Measurements from ENCODE around the gene NOP9.

NOP9 gene

GRCh38 chr14:24307156-24307574, 7.5 kb downstream of the NOP9 start:
- Mint-ChIP-seq H3K27me3 (ENCODE audit: low read depth) (no peaks in the 10 kb centered on the region), H3K27ac (no peak overlapping the region), H3K36me3 (ENCODE audit: low read depth) (peaks cover 53% of the 10 kb centered on the region), H3K4me3 (no peak overlapping the region), H3K9me3 (no peaks in the 10 kb centered on the region), H3K4me1 (ENCODE audit: low read depth) (peaks cover 30% of the 10 kb centered on the region)

- peaks cover 54% of the 10 kb centered on the region for H3K36me3 Mint-ChIP-seq (ENCODE audit: low read depth)
- H3K4me3 Mint-ChIP-seq = peak within 1 kb of the TSS; percentile 13
- H3K27ac Mint-ChIP-seq = peak within 1 kb of the TSS; percentile 34
- peaks cover 36% of the 10 kb centered on the region for H3K4me1 Mint-ChIP-seq (ENCODE audit: low read depth)
- H3K9me3 Mint-ChIP-seq = no peaks in the 10 kb centered on the region
- no peaks in the 10 kb centered on the region for H3K27me3 Mint-ChIP-seq (ENCODE audit: low read depth)
Measured at GRCh38 chr14:24307575-24308341, 8.1 kb downstream of the NOP9 start, which contains the start of gene CIDEB. CIDEB (minus strand) TSS chr14:24307977; CDS start chr14:24307858, 119 bp downstream.

GRCh38 chr14:24308342-24309124, 8.9 kb downstream of the NOP9 start:
- Mint-ChIP-seq H3K27ac (peak overlapping the region; percentile 34), H3K4me3 (peak overlapping the region; percentile 13), H3K36me3 (ENCODE audit: low read depth) (peaks cover 49% of the 10 kb centered on the region), H3K4me1 (ENCODE audit: low read depth) (peaks cover 43% of the 10 kb centered on the region), H3K9me3 (no peaks in the 10 kb centered on the region), H3K27me3 (ENCODE audit: low read depth) (no peaks in the 10 kb centered on the region)

- Mint-ChIP-seq H3K4me1 (ENCODE audit: low read depth) (peaks cover 54% of the 10 kb centered on the region), H3K4me3 (peak within 1 kb of the TSS; percentile 82), H3K27ac (peak within 1 kb of the TSS; percentile 89), H3K36me3 (ENCODE audit: low read depth) (peaks cover 47% of the 10 kb centered on the region), H3K9me3 (no peaks in the 10 kb centered on the region), H3K27me3 (ENCODE audit: low read depth) (no peaks in the 10 kb centered on the region)
Measured at GRCh38 chr14:24309538-24310264, 10.1 kb downstream of the NOP9 start, which contains the start of gene LTB4R2. LTB4R2 (plus strand) TSS chr14:24310140; CDS start chr14:24310665, 525 bp downstream.

DNA sequence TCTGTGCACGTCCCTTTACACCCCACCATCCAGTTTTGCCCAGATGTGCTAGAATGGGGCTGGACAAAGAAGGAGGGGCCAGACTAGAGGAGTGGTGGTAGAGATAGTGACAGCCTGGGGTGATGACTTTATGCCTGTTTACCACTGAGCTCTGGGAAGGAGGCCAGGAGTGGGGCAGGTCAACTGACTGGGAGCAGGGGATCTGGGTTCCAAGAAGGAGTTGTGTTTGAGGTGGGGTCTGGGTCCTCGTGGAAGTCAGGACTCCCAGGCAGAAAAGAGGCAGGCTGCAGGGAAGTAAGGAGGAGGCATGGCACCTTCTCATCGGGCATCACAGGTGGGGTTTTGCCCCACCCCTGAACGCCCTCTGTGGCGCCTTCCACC, 10.6 kb downstream of the NOP9 start:
- Mint-ChIP-seq H3K9me3 (no peaks in the 10 kb centered on the region), H3K4me1 (ENCODE audit: low read depth) (peaks cover 60% of the 10 kb centered on the region), H3K4me3 (peak overlapping the region; percentile 82), H3K36me3 (ENCODE audit: low read depth) (peaks cover 42% of the 10 kb centered on the region), H3K27me3 (ENCODE audit: low read depth) (no peaks in the 10 kb centered on the region), H3K27ac (peak overlapping the region; percentile 89)

DNA sequence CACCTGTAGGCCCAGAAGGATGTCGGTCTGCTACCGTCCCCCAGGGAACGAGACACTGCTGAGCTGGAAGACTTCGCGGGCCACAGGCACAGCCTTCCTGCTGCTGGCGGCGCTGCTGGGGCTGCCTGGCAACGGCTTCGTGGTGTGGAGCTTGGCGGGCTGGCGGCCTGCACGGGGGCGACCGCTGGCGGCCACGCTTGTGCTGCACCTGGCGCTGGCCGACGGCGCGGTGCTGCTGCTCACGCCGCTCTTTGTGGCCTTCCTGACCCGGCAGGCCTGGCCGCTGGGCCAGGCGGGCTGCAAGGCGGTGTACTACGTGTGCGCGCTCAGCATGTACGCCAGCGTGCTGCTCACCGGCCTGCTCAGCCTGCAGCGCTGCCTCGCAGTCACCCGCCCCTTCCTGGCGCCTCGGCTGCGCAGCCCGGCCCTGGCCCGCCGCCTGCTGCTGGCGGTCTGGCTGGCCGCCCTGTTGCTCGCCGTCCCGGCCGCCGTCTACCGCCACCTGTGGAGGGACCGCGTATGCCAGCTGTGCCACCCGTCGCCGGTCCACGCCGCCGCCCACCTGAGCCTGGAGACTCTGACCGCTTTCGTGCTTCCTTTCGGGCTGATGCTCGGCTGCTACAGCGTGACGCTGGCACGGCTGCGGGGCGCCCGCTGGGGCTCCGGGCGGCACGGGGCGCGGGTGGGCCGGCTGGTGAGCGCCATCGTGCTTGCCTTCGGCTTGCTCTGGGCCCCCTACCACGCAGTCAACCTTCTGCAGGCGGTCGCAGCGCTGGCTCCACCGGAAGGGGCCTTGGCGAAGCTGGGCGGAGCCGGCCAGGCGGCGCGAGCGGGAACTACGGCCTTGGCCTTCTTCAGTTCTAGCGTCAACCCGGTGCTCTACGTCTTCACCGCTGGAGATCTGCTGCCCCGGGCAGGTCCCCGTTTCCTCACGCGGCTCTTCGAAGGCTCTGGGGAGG, 11.3 kb downstream of the NOP9 start, which contains the start of gene LTB4R:
Gene LTB4R (plus strand): TSS at position 857 of the 959 bp plus-strand sequence. CDS start 4,150 bp downstream, outside the sequence.
- peaks cover 43% of the 10 kb centered on the region for H3K36me3 Mint-ChIP-seq (ENCODE audit: low read depth)
- peaks cover 65% of the 10 kb centered on the region for H3K4me1 Mint-ChIP-seq (ENCODE audit: low read depth)

DNA sequence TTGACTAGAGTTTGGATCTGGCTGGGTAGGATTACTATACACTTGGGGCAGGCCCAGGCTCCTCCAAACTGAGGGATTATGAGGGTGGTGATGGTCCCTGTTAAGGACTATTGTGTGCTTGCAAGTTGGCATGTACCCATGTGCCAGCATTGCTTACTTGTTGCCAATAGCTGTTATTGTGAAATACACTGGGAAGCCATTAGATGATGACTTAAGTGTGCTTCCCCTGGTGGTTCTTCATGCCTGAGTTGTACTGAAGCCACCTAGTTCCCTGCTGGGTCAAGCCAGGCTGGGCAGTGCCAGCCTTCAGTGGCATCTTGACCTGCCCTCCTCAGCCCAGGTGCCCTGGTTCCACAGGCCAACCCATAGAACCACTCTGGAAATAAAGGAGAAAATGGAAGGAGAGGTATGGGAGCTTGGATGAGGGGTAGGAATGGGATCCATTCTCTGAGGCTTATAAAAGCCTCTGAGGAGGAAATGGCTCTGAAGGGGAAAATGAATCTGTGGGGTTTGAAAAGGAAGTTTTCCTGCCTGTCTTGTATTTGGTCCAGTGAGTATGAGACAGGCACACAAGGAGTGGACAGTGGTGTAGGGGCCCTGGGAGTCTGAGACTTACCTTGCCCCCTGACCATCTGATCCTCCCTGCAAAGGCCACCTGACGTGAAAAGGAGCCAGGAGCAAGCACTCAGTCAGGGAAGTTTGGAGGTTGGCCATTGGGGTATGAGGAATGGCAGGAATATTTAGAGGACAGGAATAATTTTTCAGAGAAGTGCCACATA, 12.4 kb downstream of the NOP9 start:
- H3K36me3 Mint-ChIP-seq (ENCODE audit: low read depth) = peaks cover 33% of the 10 kb centered on the region
- peak overlapping the region; percentile 76 for H3K27ac Mint-ChIP-seq
- peak overlapping the region; percentile 79 for H3K4me3 Mint-ChIP-seq
- H3K4me1 Mint-ChIP-seq (ENCODE audit: low read depth) = peaks cover 65% of the 10 kb centered on the region
- H3K9me3 Mint-ChIP-seq = no peaks in the 10 kb centered on the region
- H3K27me3 Mint-ChIP-seq (ENCODE audit: low read depth) = no peaks in the 10 kb centered on the region

More for the DNA sequence above, 11.3 kb downstream of the NOP9 start, which contains the start of gene LTB4R:
- H3K4me3 Mint-ChIP-seq = peak within 1 kb of the TSS; percentile 82
- H3K9me3 Mint-ChIP-seq = no peaks in the 10 kb centered on the region
- peak within 1 kb of the TSS; percentile 89 for H3K27ac Mint-ChIP-seq
- no peaks in the 10 kb centered on the region for H3K27me3 Mint-ChIP-seq (ENCODE audit: low read depth)

- Mint-ChIP-seq H3K4me1 (ENCODE audit: low read depth) (peaks cover 67% of the 10 kb centered on the region), H3K4me3 (peak overlapping the region; percentile 79)
Measured at GRCh38 chr14:24312736-24313507, 13.3 kb downstream of the NOP9 start.

GRCh38 chr14:24313913-24314312, 14.3 kb downstream of the NOP9 start:
- Mint-ChIP-seq H3K4me3 (peak overlapping the region; percentile 79), H3K27me3 (ENCODE audit: low read depth) (no peaks in the 10 kb centered on the region), H3K27ac (peak overlapping the region; percentile 92), H3K9me3 (no peaks in the 10 kb centered on the region), H3K36me3 (ENCODE audit: low read depth) (peaks cover 29% of the 10 kb centered on the region), H3K4me1 (ENCODE audit: low read depth) (peaks cover 61% of the 10 kb centered on the region)

More at GRCh38 chr14:24312736-24313507, 13.3 kb downstream of the NOP9 start:
- no peaks in the 10 kb centered on the region for H3K27me3 Mint-ChIP-seq (ENCODE audit: low read depth)
- H3K36me3 Mint-ChIP-seq (ENCODE audit: low read depth) = peaks cover 34% of the 10 kb centered on the region
- no peaks in the 10 kb centered on the region for H3K9me3 Mint-ChIP-seq
- peak overlapping the region; percentile 92 for H3K27ac Mint-ChIP-seq

DNA sequence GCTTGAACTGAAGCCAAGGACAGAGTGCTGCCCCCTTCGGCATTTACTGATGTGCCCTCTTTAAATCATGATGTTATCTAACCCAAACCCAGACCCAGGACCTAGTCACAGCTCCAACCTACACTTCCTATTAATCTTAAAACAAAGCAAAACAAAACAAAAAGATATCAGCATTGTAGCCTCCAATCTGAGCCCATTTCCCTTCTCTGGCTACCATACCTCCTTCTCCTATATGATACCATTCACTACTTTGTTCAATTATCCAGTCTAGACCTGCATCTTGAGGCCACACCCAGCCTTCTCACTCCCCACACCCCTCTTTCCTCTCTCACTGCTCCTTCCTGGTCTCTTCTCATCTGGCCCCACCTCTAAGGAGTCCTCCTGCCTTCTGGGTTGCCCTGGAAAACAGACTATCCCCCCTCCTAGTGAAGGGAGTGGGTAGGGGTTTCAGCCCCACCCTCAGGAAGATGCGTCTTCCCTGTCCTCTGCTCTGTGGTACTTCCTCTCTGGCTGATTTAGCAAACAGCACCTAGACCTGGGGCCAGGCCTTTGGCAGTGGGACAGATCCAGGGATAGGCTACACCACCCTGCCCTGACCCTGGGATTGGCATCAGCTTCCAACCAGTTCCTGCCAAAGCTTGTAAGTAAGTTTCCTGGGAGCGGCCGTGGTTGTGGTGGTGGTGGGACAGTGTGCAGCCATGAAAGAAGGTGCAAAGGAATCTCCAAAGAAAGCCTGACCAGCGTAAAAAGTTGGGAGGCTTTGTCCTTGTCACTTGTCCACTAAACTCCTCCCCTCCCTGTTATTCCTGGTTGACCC, 14.9 kb downstream of the NOP9 start:
- Mint-ChIP-seq H3K4me3 (peak overlapping the region; percentile 76), H3K27me3 (ENCODE audit: low read depth) (peaks cover 5% of the 10 kb centered on the region), H3K27ac (peak overlapping the region; percentile 92), H3K9me3 (no peaks in the 10 kb centered on the region), H3K36me3 (ENCODE audit: low read depth) (peaks cover 23% of the 10 kb centered on the region), H3K4me1 (ENCODE audit: low read depth) (peaks cover 54% of the 10 kb centered on the region)

- Mint-ChIP-seq H3K4me3 (peak overlapping the region; percentile 39), H3K36me3 (ENCODE audit: low read depth) (peaks cover 18% of the 10 kb centered on the region), H3K27ac (peak overlapping the region; percentile 22), H3K9me3 (no peaks in the 10 kb centered on the region), H3K4me1 (ENCODE audit: low read depth) (peaks cover 49% of the 10 kb centered on the region), H3K27me3 (ENCODE audit: low read depth) (peaks cover 10% of the 10 kb centered on the region)
Measured at GRCh38 chr14:24315243-24315806, 15.7 kb downstream of the NOP9 start.
